GM12878 (cell line): Measurements from ENCODE around the gene RAD51B. TPM values are rescaled to one million over a fixed set of nuclear protein-coding genes. Genes with fewer than 3 reads are reported as not detected.

Source experiments
- ATAC-seq: fragments of 200-7000 bp; cut with Tn5 transposase; 3 replicates; pipeline ENCODE4 v1.9.1; 2020; ENCODE audit warnings: mild to moderate bottlenecking, moderate library complexity
- BruUV-seq: library from RNA; stranded (reverse); fragments of 400-500 nt; replicated peaks from 2 replicates; lab custom pipeline; 2021; lab: Mats Ljungman, UMichigan
- CTCF ChIA-PET: fragments of 300-600 bp; sonication (Branson Sonifier 250); formaldehyde crosslinking; extraction: SDS; loops from one replicate; lab custom pipeline; 2021; ENCODE audit warnings: inconsistent platforms; lab: Yijun Ruan, JAX
- POLR2A ChIA-PET: fragments of 350-600 bp; formaldehyde crosslinking; extraction: SDS; loops from one replicate; lab custom pipeline; 2021; ENCODE audit warnings: inconsistent platforms; lab: Charles Lee
- RAD21 ChIA-PET: fragments of 300-600 bp; sonication (Branson Sonifier 250); formaldehyde crosslinking; loops from one replicate; lab custom pipeline; 2023; ENCODE audit warnings: antibody characterized with exemption; ENCODE audit not compliant: unreplicated experiment; lab: Charles Lee
- SMC1A ChIA-PET: fragments of 300-600 bp; sonication (Branson Sonifier 250); formaldehyde crosslinking; loops from one replicate; lab custom pipeline; 2023; ENCODE audit not compliant: unreplicated experiment, uncharacterized antibody; lab: Charles Lee
- DNase-seq: peaks from one replicate; pipeline ENCODE4 v3.0.0-alpha.2; 2011; ENCODE audit warnings: low read depth, low spot score
- FAIRE-seq: peaks from 3 replicates; lab custom pipeline; 2011; peaks lifted over from hg19 to GRCh38; lab: Jason Lieb, UNC
- H2AFZ ChIP-seq: 2 replicates; pipeline ENCODE4 v1.6.0; 2011; ENCODE audit warnings: low read depth, low read length, control low read depth; ENCODE audit not compliant: control insufficient read depth
- H3K27ac ChIP-seq: 2 replicates; pipeline ENCODE4 v1.5.1; 2011; ENCODE audit warnings: control low read depth; ENCODE audit not compliant: control insufficient read depth, insufficient read depth
- H3K27me3 ChIP-seq, 2 experiments: replicated peaks in 1 of 2; 2 replicates each; pipeline versions ENCODE4 v1.6.0 to v1.6.1; 2011; ENCODE audit warnings: low read length in 1 of 2; ENCODE audit not compliant: control insufficient read depth in 2 of 2, insufficient read depth in 2 of 2
- H3K36me3 ChIP-seq, 2 experiments: 2 replicates each; pipeline ENCODE4 v1.5.1; 2011; ENCODE audit warnings: low read length in 1 of 2; ENCODE audit not compliant: control insufficient read depth in 2 of 2, insufficient read depth in 2 of 2
- H3K4me1 ChIP-seq: 2 replicates; pipeline ENCODE4 v1.6.1; 2011; ENCODE audit warnings: mild to moderate bottlenecking, low read length, moderate library complexity, mixed read lengths; ENCODE audit not compliant: control insufficient read depth, insufficient read depth
- H3K4me2 ChIP-seq: 2 replicates; pipeline ENCODE4 v1.6.0; 2011; ENCODE audit warnings: control low read depth; ENCODE audit not compliant: control insufficient read depth, insufficient read depth
- H3K4me3 ChIP-seq: fragments of 200-600 bp; sonication (generic); 2 replicates; pipeline ENCODE4 v1.5.1; 2016
- H3K79me2 ChIP-seq: 2 replicates; pipeline ENCODE4 v1.6.0; 2011; ENCODE audit warnings: low read length; ENCODE audit not compliant: control insufficient read depth, insufficient read depth
- H3K9ac ChIP-seq: 2 replicates; pipeline ENCODE4 v1.8.0; 2011; ENCODE audit warnings: low read length, control low read depth, mixed read lengths; ENCODE audit not compliant: control insufficient read depth, insufficient read depth
- H3K9me3 ChIP-seq: replicated peaks from 3 replicates; pipeline ENCODE4 v1.5.1; 2011; ENCODE audit warnings: mild to moderate bottlenecking, low read length; ENCODE audit not compliant: control insufficient read depth, insufficient read depth
- H4K20me1 ChIP-seq: 2 replicates; pipeline ENCODE4 v1.6.0; 2011; ENCODE audit not compliant: control insufficient read depth, insufficient read depth
- BHLHE40 ChIP-seq, 2 experiments: fragments of 450-650 bp in 1 of 2; IDR thresholded peaks; 2 replicates each; pipeline ENCODE4 v1.6.1; 2011 to 2017; ENCODE audit warnings: low read depth in 2 of 2, borderline replicate concordance in 1 of 2, improper control_type of control experiment in 1 of 2, low read length in 1 of 2, mild to moderate bottlenecking in 1 of 2
- ETV6 ChIP-seq, 2 experiments: fragments of 450-650 bp in 1 of 2; IDR thresholded peaks in 1 of 2; conservative IDR thresholded peaks in 1 of 2; 2 replicates each; pipeline ENCODE4 v1.6.1; 2014; ENCODE audit warnings: antibody characterized with exemption in 1 of 2, borderline replicate concordance in 1 of 2, low read depth in 1 of 2, mild to moderate bottlenecking in 1 of 2, moderate library complexity in 1 of 2
- RB1 ChIP-seq: fragments of 450-650 bp; formaldehyde crosslinking; IDR thresholded peaks from 2 replicates; pipeline ENCODE4 v1.6.1; 2017; ENCODE audit warnings: mild to moderate bottlenecking, borderline replicate concordance
- SREBF2 ChIP-seq: IDR thresholded peaks from 2 replicates; pipeline ENCODE4 v1.6.1; 2012; ENCODE audit warnings: mild to moderate bottlenecking, low read length
- TCF12 ChIP-seq: IDR thresholded peaks from 2 replicates; pipeline ENCODE4 v1.6.1; 2011; ENCODE audit warnings: low read depth, mild to moderate bottlenecking, low read length
- WGBS: methylation state at CpG from one replicate; pipeline ENCODE4 v1.1.6; 2016; ENCODE audit warnings: low lambda C conversion rate; ENCODE audit not compliant: insufficient replicate concordance, insufficient coverage; ENCODE audit errors: missing lambda C conversion rate; 5-methylcytosine and 5-hydroxymethylcytosine counted together
- in situ Hi-C: fragments of 300-500 bp; cut with MboI; formaldehyde crosslinking; loops from 9 replicates; pipeline ENCODE4 v1.14.3; 2018; ENCODE audit warnings: mixed read lengths
- intact Hi-C: fragments of 100-400 bp; cut with micrococcal nuclease; formaldehyde crosslinking; loops from one replicate; pipeline ENCODE4 v1.14.2; 2022; ENCODE audit not compliant: unreplicated experiment
- polyA plus RNA-seq, 11 experiments: library from polyadenylated mRNA; depleted of rRNA in 4 of 11; unstranded in 6 of 11; stranded (reverse) in 5 of 11; fragments of >200 nt; fragmentation: Nextera tagmentation in 4 of 11; fragmentation: Illumina TruSeq in 1 of 11; extraction: Ambion mirVana in 4 of 11; extraction: Trizol in 1 of 11; gene quantifications; 1 replicate in 1 of 11; 2 replicates in 10 of 11; pipeline versions ENCODE4 v1.2.1 to v1.2.3, GENCODE V29; 2011 to 2016; ENCODE audit warnings: inconsistent platforms in 2 of 11, missing spikeins in 2 of 11, low read depth in 1 of 11
- total RNA-seq, 4 experiments: library from RNA; depleted of rRNA in 3 of 4; stranded (reverse); fragments of >200 nt in 3 of 4; fragmentation: Illumina TruSeq in 1 of 4; extraction: Trizol in 1 of 4; gene quantifications; 2 replicates each; pipeline versions ENCODE4 v1.2.1 to v1.2.3, GENCODE V29; 2013 to 2021

RAD51B gene
- total and polyA plus RNA-seq, 10 of the 15 experiments (the other 5 are each of a cell fraction or from before 2014, with no cell fraction given) = 9.8 to 26.8 (median 21.3) TPM

GRCh38 chr14:68260121-68260520 lies 440.5 kb downstream of the RAD51B start:
- TF ChIP-seq RB1 (no peak), SREBF2 (no peak), BHLHE40 (IDR thresholded peaks at IDR 0.05; ENCODE audit: borderline replicate concordance in 1 of 2, low read depth in 2 of 2, low read length in 1 of 2) (no peak), ETV6 (conservative IDR thresholded peaks at IDR 0.05 in 1 of 2, IDR thresholded peaks at IDR 0.05 in 1 of 2; ENCODE audit: borderline replicate concordance in 1 of 2, low read depth in 1 of 2) (0 out of 4 replicates have a peak, but pooled peaks of 1 of the 2 experiments have one; percentile 37), TCF12 (no peak)
- ChIA-PET CTCF (interaction anchor here (0.8 to 2.7 kb wide), 9 partner anchors 10 to 565 kb away, joined by 3 to 31 read pairs (median 3); no protein-coding TSS in a partner anchor), SMC1A (interaction anchor here (0.6 to 4.1 kb wide), 28 partner anchors 9 to 560 kb away, joined by 3 to 39 read pairs (median 4); no protein-coding TSS in a partner anchor), POLR2A (interaction anchor here (0.5 to 1.5 kb wide), 8 partner anchors 8 to 197 kb away, joined by 3 to 6 read pairs (median 4); no protein-coding TSS in a partner anchor), RAD21 (interaction anchor here (0.6 to 3.5 kb wide), 21 partner anchors 9 to 555 kb away, joined by 3 to 38 read pairs (median 4); partner anchors contain the start of gene ZFP36L1)
- Histone ChIP-seq H3K4me3 (no peak overlapping the region), H2AFZ (no peak overlapping the region), H3K27ac (peak overlapping the region; percentile 58; the same call in 1 of the 2 replicates), H3K27me3 (no peaks in the 10 kb centered on the region), H3K79me2 (no peaks in the 10 kb centered on the region), H3K4me2 (no peak overlapping the region), H3K9me3 (no peaks in the 10 kb centered on the region; the same call in 2 of the 3 replicates), H4K20me1 (no peaks in the 10 kb centered on the region), H3K36me3 (no peaks in the 10 kb centered on the region), H3K4me1 (peaks cover 39% of the 10 kb centered on the region), H3K9ac (no peak overlapping the region)
- in situ Hi-C loops = no loop called here
- BruUV-seq = no TSS peak
- DNase-seq = no peak
- FAIRE-seq = no peak
- WGBS = 100% methylated on average over 1 of the region's 2 CpGs
- intact Hi-C loops = no loop called here
- ATAC-seq = no peak; the same call in 1 of the 3 replicates
